Loucy (cell line): Measurements from ENCODE around the gene TIMM22.

Source experiments
- H2AFZ ChIP-seq: fragments of 200-600 bp; sonication (generic); 2 replicates; pipeline ENCODE4 v1.6.0; 2016; ENCODE audit warnings: antibody characterized with exemption, mild to moderate bottlenecking, low read length, moderate library complexity
- H3F3A ChIP-seq: fragments of 200-600 bp; 2 replicates; pipeline ENCODE4 v1.6.0; 2016; ENCODE audit warnings: antibody characterized with exemption, low read depth, mild to moderate bottlenecking
- H3K27me3 ChIP-seq: fragments of 200-600 bp; sonication (generic); 2 replicates; pipeline ENCODE4 v1.6.1; 2014; ENCODE audit warnings: low read length, mild to moderate bottlenecking; ENCODE audit not compliant: insufficient read depth, poor library complexity, severe bottlenecking
- H3K36me3 ChIP-seq: fragments of 200-600 bp; sonication (generic); 2 replicates; pipeline ENCODE4 v1.6.1; 2016; ENCODE audit warnings: low read length; ENCODE audit not compliant: insufficient read depth
- H3K4me1 ChIP-seq: fragments of 200-600 bp; sonication (generic); 2 replicates; pipeline ENCODE4 v1.5.1; 2014; ENCODE audit warnings: low read length, mild to moderate bottlenecking; ENCODE audit not compliant: insufficient read depth, poor library complexity, severe bottlenecking
- H3K4me2 ChIP-seq: fragments of 200-600 bp; sonication (generic); 2 replicates; pipeline ENCODE4 v1.6.0; 2014; ENCODE audit warnings: antibody characterized with exemption, low read length, low read depth, mild to moderate bottlenecking; ENCODE audit not compliant: poor library complexity, severe bottlenecking
- H3K4me3 ChIP-seq: fragments of 200-600 bp; sonication (generic); 2 replicates; pipeline ENCODE4 v1.5.1; 2014; ENCODE audit warnings: low read length, mild to moderate bottlenecking, mixed read lengths; ENCODE audit not compliant: poor library complexity, severe bottlenecking
- H3K79me2 ChIP-seq: fragments of 200-600 bp; sonication (generic); 2 replicates; pipeline ENCODE4 v1.6.1; 2014; ENCODE audit warnings: low read length; ENCODE audit not compliant: insufficient read depth
- H3K9ac ChIP-seq: fragments of 200-600 bp; sonication (generic); 2 replicates; pipeline ENCODE4 v1.6.0; 2014; ENCODE audit warnings: mild to moderate bottlenecking, low read depth, low read length, moderate library complexity; ENCODE audit not compliant: poor library complexity, severe bottlenecking
- H3K9me2 ChIP-seq: fragments of 200-600 bp; sonication (generic); replicated peaks from 2 replicates; pipeline ENCODE4 v1.6.1; 2016; ENCODE audit warnings: low read depth, low read length, mixed read lengths
- H3K9me3 ChIP-seq: fragments of 200-600 bp; sonication (generic); 2 replicates; pipeline ENCODE4 v1.6.1; 2014; ENCODE audit warnings: mild to moderate bottlenecking, antibody characterized with exemption, low read length, low read depth; ENCODE audit not compliant: insufficient read depth
- H4K20me1 ChIP-seq: fragments of 200-600 bp; sonication (generic); 2 replicates; pipeline ENCODE4 v1.6.0; 2014; ENCODE audit warnings: antibody characterized with exemption, low read length, mild to moderate bottlenecking; ENCODE audit not compliant: insufficient read depth, poor library complexity, severe bottlenecking
- CTCF ChIP-seq: fragments of 200-600 bp; sonication (generic); conservative IDR thresholded peaks from 2 replicates; pipeline ENCODE4 v1.5.1; 2014; ENCODE audit warnings: mild to moderate bottlenecking, antibody characterized with exemption, low read length
- EZH2phosphoT487 ChIP-seq: fragments of 200-600 bp; IDR thresholded peaks from 2 replicates; pipeline ENCODE4 v1.6.1; 2018; ENCODE audit warnings: antibody characterized with exemption, mild to moderate bottlenecking, moderate library complexity, borderline replicate concordance

The TIMM22 gene

GRCh38 chr17:958712-959451 lies 38.0 kb upstream of the TIMM22 start:
- Histone ChIP-seq H4K20me1 (no peaks in the 10 kb centered on the region), H3K36me3 (no peaks in the 10 kb centered on the region), H3K4me1 (no peaks in the 10 kb centered on the region), H3K9me3 (no peaks in the 10 kb centered on the region), H3K9me2 (no peaks in the 10 kb centered on the region), H3K27me3 (no peaks in the 10 kb centered on the region), H3K79me2 (no peaks in the 10 kb centered on the region), H3K4me3 (no peak overlapping the region), H3K9ac (no peak overlapping the region), H2AFZ (no peak overlapping the region), H3F3A (no peaks in the 10 kb centered on the region), H3K4me2 (no peak overlapping the region)
- TF ChIP-seq EZH2phosphoT487 = no peak
- no peak for TF ChIP-seq CTCF

- no peaks in the 10 kb centered on the region for H4K20me1 ChIP-seq
Observed at GRCh38 chr17:962166-962565, 34.8 kb upstream of the TIMM22 start.

GRCh38 chr17:962670-963069 lies 34.3 kb upstream of the TIMM22 start:
- H2AFZ ChIP-seq = no peak overlapping the region
- no peak overlapping the region for H3K9ac ChIP-seq
- H3K9me2 ChIP-seq = no peaks in the 10 kb centered on the region
- no peaks in the 10 kb centered on the region for H3K36me3 ChIP-seq
- no peak overlapping the region for H3K4me2 ChIP-seq
- no peaks in the 10 kb centered on the region for H3K9me3 ChIP-seq
- no peak for TF ChIP-seq EZH2phosphoT487
- no peak for TF ChIP-seq CTCF
- H3K79me2 ChIP-seq = no peaks in the 10 kb centered on the region
- no peaks in the 10 kb centered on the region for H3K4me1 ChIP-seq
- H3F3A ChIP-seq = no peaks in the 10 kb centered on the region
- H3K27me3 ChIP-seq = no peaks in the 10 kb centered on the region
- H4K20me1 ChIP-seq = no peaks in the 10 kb centered on the region
- H3K4me3 ChIP-seq = no peak overlapping the region

More at GRCh38 chr17:962166-962565, 34.8 kb upstream of the TIMM22 start:
- no peaks in the 10 kb centered on the region for H3K79me2 ChIP-seq
- TF ChIP-seq CTCF (no peak), EZH2phosphoT487 (no peak)
- H3K36me3 ChIP-seq = no peaks in the 10 kb centered on the region
- H3K27me3 ChIP-seq = no peaks in the 10 kb centered on the region
- H3F3A ChIP-seq = no peaks in the 10 kb centered on the region
- H3K9ac ChIP-seq = no peak overlapping the region
- H3K4me3 ChIP-seq = no peak overlapping the region
- H3K4me2 ChIP-seq = no peak overlapping the region
- H3K9me3 ChIP-seq = no peaks in the 10 kb centered on the region
- no peak overlapping the region for H2AFZ ChIP-seq
- H3K9me2 ChIP-seq = no peaks in the 10 kb centered on the region
- H3K4me1 ChIP-seq = no peaks in the 10 kb centered on the region
